GM12872 (cell line): ENCODE measurements around the gene PRKCZ.

Experiments used
- TF ChIP-seq, protein P1 (sequence below): IDR thresholded peaks from 3 replicates; pipeline ENCODE4 v1.5.1; 2011; ENCODE audit warnings: low read depth, mild to moderate bottlenecking, low read length, moderate library complexity; ENCODE audit not compliant: insufficient read depth

PRKCZ gene

DNA sequence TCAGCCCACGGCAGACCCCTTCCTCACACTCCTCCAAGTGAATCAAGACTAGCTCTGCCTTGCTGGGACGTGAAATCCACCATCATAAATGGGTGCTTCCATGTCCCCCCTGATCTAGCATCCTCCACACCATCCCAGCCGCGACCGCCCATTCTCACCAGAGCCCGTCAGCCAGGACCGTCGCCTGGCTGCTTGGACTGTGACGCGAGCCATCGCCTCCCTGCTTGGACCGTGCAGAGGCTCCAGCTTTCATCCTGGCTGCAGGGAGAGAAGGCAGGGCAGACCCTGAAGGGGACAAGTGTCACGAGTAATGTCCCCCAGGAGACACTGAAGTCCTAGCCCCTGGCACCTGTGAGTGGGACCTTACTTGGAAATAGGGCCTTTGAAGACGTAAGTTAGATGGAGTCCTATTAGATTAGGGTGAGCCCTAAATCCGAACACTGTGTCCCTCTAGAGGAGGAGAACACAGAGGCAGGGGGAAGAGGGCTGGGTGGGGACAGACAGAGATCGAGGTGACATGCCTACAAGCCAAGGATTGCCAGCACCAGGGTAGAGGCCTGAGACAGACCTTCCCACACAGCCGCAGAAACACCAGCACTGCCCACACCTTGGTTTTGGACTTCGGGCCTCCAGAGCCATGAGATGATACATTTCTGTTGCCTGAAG, 12.8 kb upstream of the PRKCZ start:
- TF ChIP-seq, protein P1, sequence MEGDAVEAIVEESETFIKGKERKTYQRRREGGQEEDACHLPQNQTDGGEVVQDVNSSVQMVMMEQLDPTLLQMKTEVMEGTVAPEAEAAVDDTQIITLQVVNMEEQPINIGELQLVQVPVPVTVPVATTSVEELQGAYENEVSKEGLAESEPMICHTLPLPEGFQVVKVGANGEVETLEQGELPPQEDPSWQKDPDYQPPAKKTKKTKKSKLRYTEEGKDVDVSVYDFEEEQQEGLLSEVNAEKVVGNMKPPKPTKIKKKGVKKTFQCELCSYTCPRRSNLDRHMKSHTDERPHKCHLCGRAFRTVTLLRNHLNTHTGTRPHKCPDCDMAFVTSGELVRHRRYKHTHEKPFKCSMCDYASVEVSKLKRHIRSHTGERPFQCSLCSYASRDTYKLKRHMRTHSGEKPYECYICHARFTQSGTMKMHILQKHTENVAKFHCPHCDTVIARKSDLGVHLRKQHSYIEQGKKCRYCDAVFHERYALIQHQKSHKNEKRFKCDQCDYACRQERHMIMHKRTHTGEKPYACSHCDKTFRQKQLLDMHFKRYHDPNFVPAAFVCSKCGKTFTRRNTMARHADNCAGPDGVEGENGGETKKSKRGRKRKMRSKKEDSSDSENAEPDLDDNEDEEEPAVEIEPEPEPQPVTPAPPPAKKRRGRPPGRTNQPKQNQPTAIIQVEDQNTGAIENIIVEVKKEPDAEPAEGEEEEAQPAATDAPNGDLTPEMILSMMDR: no peak

DNA sequence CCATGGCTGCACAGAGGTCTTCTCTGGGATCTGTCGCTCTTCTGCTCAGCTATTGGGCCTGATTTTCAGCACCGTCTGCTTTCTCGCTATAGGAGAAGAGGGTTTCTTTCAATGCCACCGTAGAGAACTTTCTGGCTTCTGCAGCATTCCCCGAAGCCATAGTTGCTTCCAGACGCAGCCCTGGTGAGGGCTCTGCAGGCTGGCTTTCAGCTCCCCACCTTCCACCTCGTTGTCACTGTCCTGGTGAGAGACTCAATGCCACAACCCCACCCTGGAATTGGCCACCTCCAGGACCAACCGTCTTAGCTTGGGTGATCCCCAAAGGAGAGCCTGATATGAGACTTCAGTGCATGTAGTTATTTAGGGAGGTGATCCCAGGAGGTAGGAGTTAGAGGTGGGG, 12.0 kb upstream of the PRKCZ start:
- TF ChIP-seq, protein P1: no peak

DNA sequence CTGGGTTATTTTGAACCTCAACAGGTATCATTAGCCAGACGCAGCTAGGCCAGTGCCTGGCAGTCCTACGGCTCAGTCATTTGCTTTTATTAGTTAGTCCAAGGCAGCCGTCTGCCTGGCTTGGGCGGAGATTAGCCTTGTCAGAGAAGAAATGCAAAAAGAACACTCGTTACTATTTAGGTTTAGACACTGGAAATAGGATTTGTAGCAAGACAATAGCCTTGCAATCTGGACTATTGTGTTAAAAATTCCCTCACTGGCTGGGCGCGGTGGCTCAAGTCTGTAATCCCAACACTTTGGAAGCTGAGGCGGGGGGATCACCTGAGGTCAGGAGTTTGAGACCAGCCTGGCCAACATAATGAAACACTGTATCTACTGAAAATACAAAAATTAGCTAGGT, 11.0 kb upstream of the PRKCZ start:
- TF ChIP-seq, protein P1: no peak

- TF ChIP-seq, protein P1: no peak
These were observed 8.9 kb upstream of the PRKCZ start for GRCh38 chr1:2041305-2041704.

DNA sequence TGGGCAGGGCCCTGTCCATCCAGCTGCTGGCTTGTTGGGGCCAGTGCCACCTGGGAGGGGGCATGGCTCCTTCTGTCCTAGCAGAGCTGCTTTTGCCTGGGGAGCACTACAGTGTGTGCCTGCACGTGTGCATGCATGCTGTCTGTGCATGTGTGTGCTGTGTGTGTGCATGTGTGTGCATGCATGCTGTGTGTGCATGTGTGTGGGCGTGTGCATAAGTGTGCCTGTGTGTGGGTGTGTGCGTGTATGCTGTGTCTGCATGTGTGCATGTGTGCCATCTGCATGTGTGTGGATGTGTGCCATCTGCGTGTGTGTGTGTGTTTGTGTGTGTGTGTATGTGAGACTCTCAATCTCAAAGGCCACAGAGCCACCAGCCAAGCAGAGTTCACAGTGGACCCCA, 8.3 kb upstream of the PRKCZ start:
- TF ChIP-seq, protein P1: no peak

DNA sequence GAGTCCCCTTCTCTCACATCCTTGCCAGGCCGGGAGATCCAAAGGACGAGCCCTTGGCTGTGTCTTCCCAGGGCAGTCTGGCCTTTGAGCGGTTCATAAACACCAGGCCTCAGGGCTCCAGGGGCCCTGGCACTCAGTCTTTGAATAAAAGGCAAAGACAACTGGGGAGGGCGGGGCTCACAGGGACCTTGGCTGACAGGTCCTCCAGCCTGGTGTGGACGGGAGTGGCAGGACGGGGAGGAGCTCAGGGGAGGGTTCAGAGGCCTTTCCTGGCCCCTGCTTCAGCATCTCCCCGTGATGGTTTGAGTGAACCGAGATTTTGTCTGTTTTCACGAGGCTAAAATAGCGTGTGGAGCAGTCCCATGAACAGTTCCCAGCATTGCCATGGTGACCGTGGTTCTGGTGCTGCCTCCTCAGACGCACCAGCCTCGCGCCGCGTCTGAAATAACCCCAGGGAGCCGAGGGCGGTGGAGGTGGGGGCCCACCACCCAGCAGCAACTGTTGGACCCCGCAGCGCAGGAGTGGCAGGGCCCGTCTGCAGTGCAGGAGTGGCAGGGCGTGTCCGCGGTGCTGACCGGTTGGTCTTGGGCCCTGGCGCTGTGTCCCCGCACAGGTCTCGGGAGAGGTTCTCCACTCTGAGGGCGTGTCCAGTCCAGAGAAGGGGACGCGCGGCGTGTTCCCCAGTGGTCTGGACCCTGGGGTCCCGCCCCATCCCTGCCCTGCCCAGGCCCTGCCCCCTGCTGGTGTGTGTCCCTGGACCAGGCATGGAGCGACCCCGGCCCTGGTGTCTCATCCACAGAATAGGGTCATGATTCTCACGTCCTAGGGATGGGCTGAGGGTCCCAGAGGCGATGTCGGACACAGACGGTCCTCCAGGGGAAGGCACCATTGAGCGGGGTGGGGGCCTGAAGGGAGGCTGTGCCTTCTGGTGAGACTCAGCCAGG, 7.1 kb upstream of the PRKCZ start:
- TF ChIP-seq, protein P1: no peak

DNA sequence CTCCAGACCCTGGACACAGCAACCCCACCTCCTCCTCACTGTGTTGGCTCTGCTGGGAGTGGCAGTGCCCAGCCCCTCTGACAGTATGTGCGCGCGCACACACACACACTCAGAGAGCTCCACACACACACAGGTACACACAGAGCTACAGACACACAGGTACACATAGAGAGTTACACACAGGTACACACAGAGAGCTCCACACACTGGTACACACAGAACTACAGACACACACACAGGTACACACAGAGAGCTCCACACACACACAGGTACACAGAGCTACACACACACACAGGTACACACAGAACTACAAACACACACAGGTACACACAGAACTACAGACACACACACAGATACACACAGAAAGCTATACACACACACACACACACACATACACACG, 6.3 kb upstream of the PRKCZ start:
- TF ChIP-seq, protein P1: no peak
